GM12878 (cell line): ENCODE measurements around the gene MICAL3. TPM values are rescaled to one million over a fixed set of nuclear protein-coding genes. Genes with fewer than 3 reads are reported as not detected.

Source experiments
- ATAC-seq: fragments of 200-7000 bp; cut with Tn5 transposase; 3 replicates; pipeline ENCODE4 v1.9.1; 2020; ENCODE audit warnings: mild to moderate bottlenecking, moderate library complexity
- BruUV-seq: library from RNA; stranded (reverse); fragments of 400-500 nt; replicated peaks from 2 replicates; lab custom pipeline; 2021; lab: Mats Ljungman, UMichigan
- CTCF ChIA-PET: fragments of 300-600 bp; sonication (Branson Sonifier 250); formaldehyde crosslinking; extraction: SDS; loops from one replicate; lab custom pipeline; 2021; ENCODE audit warnings: inconsistent platforms; lab: Yijun Ruan, JAX
- POLR2A ChIA-PET: fragments of 350-600 bp; formaldehyde crosslinking; extraction: SDS; loops from one replicate; lab custom pipeline; 2021; ENCODE audit warnings: inconsistent platforms; lab: Charles Lee
- RAD21 ChIA-PET: fragments of 300-600 bp; sonication (Branson Sonifier 250); formaldehyde crosslinking; loops from one replicate; lab custom pipeline; 2023; ENCODE audit warnings: antibody characterized with exemption; ENCODE audit not compliant: unreplicated experiment; lab: Charles Lee
- SMC1A ChIA-PET: fragments of 300-600 bp; sonication (Branson Sonifier 250); formaldehyde crosslinking; loops from one replicate; lab custom pipeline; 2023; ENCODE audit not compliant: unreplicated experiment, uncharacterized antibody; lab: Charles Lee
- DNase-seq: peaks from one replicate; pipeline ENCODE4 v3.0.0-alpha.2; 2011; ENCODE audit warnings: low read depth, low spot score
- FAIRE-seq: peaks from 3 replicates; lab custom pipeline; 2011; peaks lifted over from hg19 to GRCh38; lab: Jason Lieb, UNC
- H2AFZ ChIP-seq: 2 replicates; pipeline ENCODE4 v1.6.0; 2011; ENCODE audit warnings: low read depth, low read length, control low read depth; ENCODE audit not compliant: control insufficient read depth
- H3K27ac ChIP-seq: 2 replicates; pipeline ENCODE4 v1.5.1; 2011; ENCODE audit warnings: control low read depth; ENCODE audit not compliant: control insufficient read depth, insufficient read depth
- H3K27me3 ChIP-seq, 2 experiments: replicated peaks in 1 of 2; 2 replicates each; pipeline versions ENCODE4 v1.6.0 to v1.6.1; 2011; ENCODE audit warnings: low read length in 1 of 2; ENCODE audit not compliant: control insufficient read depth in 2 of 2, insufficient read depth in 2 of 2
- H3K36me3 ChIP-seq, 2 experiments: 2 replicates each; pipeline ENCODE4 v1.5.1; 2011; ENCODE audit warnings: low read length in 1 of 2; ENCODE audit not compliant: control insufficient read depth in 2 of 2, insufficient read depth in 2 of 2
- H3K4me1 ChIP-seq: 2 replicates; pipeline ENCODE4 v1.6.1; 2011; ENCODE audit warnings: mild to moderate bottlenecking, low read length, moderate library complexity, mixed read lengths; ENCODE audit not compliant: control insufficient read depth, insufficient read depth
- H3K4me2 ChIP-seq: 2 replicates; pipeline ENCODE4 v1.6.0; 2011; ENCODE audit warnings: control low read depth; ENCODE audit not compliant: control insufficient read depth, insufficient read depth
- H3K4me3 ChIP-seq: fragments of 200-600 bp; sonication (generic); 2 replicates; pipeline ENCODE4 v1.5.1; 2016
- H3K79me2 ChIP-seq: 2 replicates; pipeline ENCODE4 v1.6.0; 2011; ENCODE audit warnings: low read length; ENCODE audit not compliant: control insufficient read depth, insufficient read depth
- H3K9ac ChIP-seq: 2 replicates; pipeline ENCODE4 v1.8.0; 2011; ENCODE audit warnings: low read length, control low read depth, mixed read lengths; ENCODE audit not compliant: control insufficient read depth, insufficient read depth
- H3K9me3 ChIP-seq: replicated peaks from 3 replicates; pipeline ENCODE4 v1.5.1; 2011; ENCODE audit warnings: mild to moderate bottlenecking, low read length; ENCODE audit not compliant: control insufficient read depth, insufficient read depth
- H4K20me1 ChIP-seq: 2 replicates; pipeline ENCODE4 v1.6.0; 2011; ENCODE audit not compliant: control insufficient read depth, insufficient read depth
- FOXK2 ChIP-seq: fragments of 450-650 bp; IDR thresholded peaks from 2 replicates; pipeline ENCODE4 v1.6.1; 2017; ENCODE audit warnings: mild to moderate bottlenecking, moderate library complexity
- HDAC6 ChIP-seq: fragments of 200-600 bp; sonication (generic); IDR thresholded peaks from one replicate; pipeline ENCODE4 v1.8.0; 2017; ENCODE audit warnings: antibody characterized with exemption; ENCODE audit not compliant: unreplicated experiment
- JUNB ChIP-seq: IDR thresholded peaks from 2 replicates; pipeline ENCODE4 v1.6.1; 2016; ENCODE audit warnings: antibody characterized with exemption, mild to moderate bottlenecking
- MTA3 ChIP-seq: IDR thresholded peaks from 2 replicates; pipeline ENCODE4 v1.6.1; 2012; ENCODE audit warnings: low read length, inconsistent platforms, borderline replicate concordance
- RAD21 ChIP-seq: IDR thresholded peaks from 2 replicates; pipeline ENCODE4 v1.6.1; 2011; ENCODE audit warnings: mild to moderate bottlenecking, low read depth, low read length, moderate library complexity; ENCODE audit not compliant: insufficient read depth
- SMARCA5 ChIP-seq: fragments of 450-650 bp; IDR thresholded peaks from 2 replicates; pipeline ENCODE4 v1.6.1; 2017; ENCODE audit warnings: mild to moderate bottlenecking
- ZSCAN29 ChIP-seq: fragments of 450-650 bp; IDR thresholded peaks from 2 replicates; pipeline ENCODE4 v1.6.1; 2017; ENCODE audit warnings: mild to moderate bottlenecking, moderate library complexity
- WGBS: methylation state at CpG from one replicate; pipeline ENCODE4 v1.1.6; 2016; ENCODE audit warnings: low lambda C conversion rate; ENCODE audit not compliant: insufficient replicate concordance, insufficient coverage; ENCODE audit errors: missing lambda C conversion rate; 5-methylcytosine and 5-hydroxymethylcytosine counted together
- in situ Hi-C: fragments of 300-500 bp; cut with MboI; formaldehyde crosslinking; loops from 9 replicates; pipeline ENCODE4 v1.14.3; 2018; ENCODE audit warnings: mixed read lengths
- intact Hi-C: fragments of 100-400 bp; cut with micrococcal nuclease; formaldehyde crosslinking; loops from one replicate; pipeline ENCODE4 v1.14.2; 2022; ENCODE audit not compliant: unreplicated experiment
- polyA plus RNA-seq, 11 experiments: library from polyadenylated mRNA; depleted of rRNA in 4 of 11; unstranded in 6 of 11; stranded (reverse) in 5 of 11; fragments of >200 nt; fragmentation: Nextera tagmentation in 4 of 11; fragmentation: Illumina TruSeq in 1 of 11; extraction: Ambion mirVana in 4 of 11; extraction: Trizol in 1 of 11; gene quantifications; 1 replicate in 1 of 11; 2 replicates in 10 of 11; pipeline versions ENCODE4 v1.2.1 to v1.2.3, GENCODE V29; 2011 to 2016; ENCODE audit warnings: inconsistent platforms in 2 of 11, missing spikeins in 2 of 11, low read depth in 1 of 11
- total RNA-seq, 4 experiments: library from RNA; depleted of rRNA in 3 of 4; stranded (reverse); fragments of >200 nt in 3 of 4; fragmentation: Illumina TruSeq in 1 of 4; extraction: Trizol in 1 of 4; gene quantifications; 2 replicates each; pipeline versions ENCODE4 v1.2.1 to v1.2.3, GENCODE V29; 2013 to 2021

The MICAL3 gene
- total and polyA plus RNA-seq, 10 of the 15 experiments (the other 5 are each of a cell fraction or from before 2014, with no cell fraction given), result 2.6 to 92.2 (median 24.0) TPM

DNA sequence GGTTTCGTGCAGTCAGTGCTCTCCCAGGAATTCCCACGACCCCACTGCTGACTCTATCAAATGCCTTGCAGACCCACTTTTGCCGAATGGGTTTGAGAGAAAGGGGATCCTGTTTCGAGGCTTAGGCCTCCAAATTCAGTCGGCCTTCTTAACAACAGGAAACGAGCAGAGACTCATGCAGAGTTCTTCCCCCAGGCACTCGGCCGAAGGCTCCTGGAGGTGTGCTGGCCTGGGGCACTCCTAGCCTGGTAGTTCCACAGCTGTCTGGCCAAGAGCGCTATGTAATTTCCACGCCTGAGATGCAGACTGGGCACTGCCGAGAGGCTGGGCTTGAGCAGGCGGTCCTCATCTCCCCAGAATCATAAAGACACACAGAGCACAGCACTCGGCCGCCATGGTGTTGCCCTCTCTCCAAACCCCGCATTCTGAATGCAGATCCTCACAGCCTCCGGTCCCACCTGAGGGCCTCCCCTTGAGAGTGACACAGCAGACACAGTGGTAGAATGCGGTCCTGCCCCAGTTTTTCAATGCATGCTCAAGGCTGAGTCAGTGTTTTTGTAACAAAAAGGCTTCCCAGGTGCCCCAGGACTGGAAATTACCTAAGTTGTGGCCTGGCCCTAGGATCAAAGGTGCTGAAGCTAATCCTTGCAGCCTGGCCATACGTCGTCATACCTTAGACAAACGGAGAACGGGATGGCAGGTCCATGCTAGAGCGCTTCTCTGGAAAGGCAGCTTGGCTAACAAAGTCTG, 219.9 kb downstream of the MICAL3 start:
- ChIA-PET RAD21 (no interaction called here), POLR2A (interaction anchor here (0.5 kb wide), 1 partner anchor 47 kb away, joined by 7 read pairs; no protein-coding TSS in a partner anchor), CTCF (interaction anchor here (0.8 to 1.5 kb wide), 3 partner anchors 37 to 712 kb away, joined by 3 to 5 read pairs (median 3); no protein-coding TSS in a partner anchor), SMC1A (interaction anchor here (0.9 to 1.0 kb wide), 2 partner anchors 37 to 272 kb away, joined by 3 read pairs; no protein-coding TSS in a partner anchor)
- no peaks in the 10 kb centered on the region for H3K27me3 ChIP-seq
- H3K27ac ChIP-seq, result no peak overlapping the region
- no peak overlapping the region for H3K9ac ChIP-seq
- H3K9me3 ChIP-seq, result no peaks in the 10 kb centered on the region; the same call in 2 of the 3 replicates
- H2AFZ ChIP-seq, result no peak overlapping the region
- DNase-seq (no peak), ATAC-seq (no peak), FAIRE-seq (no peak)
- no TSS peak for BruUV-seq
- intact Hi-C loops, result no loop called here
- no peak for TF ChIP-seq HDAC6
- TF ChIP-seq ZSCAN29, result no peak
- TF ChIP-seq FOXK2, result no peak
- no peak for TF ChIP-seq JUNB
- TF ChIP-seq MTA3, result no peak
- TF ChIP-seq SMARCA5, result no peak
- no peak for TF ChIP-seq RAD21
- no peak overlapping the region for H3K4me2 ChIP-seq
- H4K20me1 ChIP-seq, result no peaks in the 10 kb centered on the region
- no peak overlapping the region for H3K4me3 ChIP-seq
- in situ Hi-C loops, result loop anchor here (10.0 kb wide), 1 partner anchor 60 kb away; no protein-coding TSS in a partner anchor
- H3K79me2 ChIP-seq, result no peaks in the 10 kb centered on the region; the same call in 1 of the 2 replicates
- H3K4me1 ChIP-seq, result peaks cover 30% of the 10 kb centered on the region
- 93% methylated on average over 22 of the region's 22 CpGs for WGBS
- peaks cover 14% of the 10 kb centered on the region in 2 experiments; a peak in 3 of 4 replicates for H3K36me3 ChIP-seq
